Stimulated activated CD4-positive, alpha-beta T cell treated with anti-CD3 and anti-CD28 coated beads, Interleukin-15, amount 100 ng/mL, for 1 hour (primary cell): Measurements from ENCODE around the gene PXDC1.
"Not testable (repeated sequence)": the region's sequence is repeated elsewhere in the genome, so short reads cannot be mapped to it uniquely, and the experiment has no call there.

Experiments
- DNase-seq, 2 donors: peaks; one replicate each; pipeline ENCODE4 v3.0.0-alpha.2; 2020; ENCODE audit warnings: low read depth in 1 of 2, low spot score in 1 of 2

Gene PXDC1

GRCh38 chr6:3784423-3784822 is 32.9 kb upstream of the PXDC1 start:
- DNase-seq = no peak

GRCh38 chr6:3782876-3783832 is 31.6 kb upstream of the PXDC1 start:
- no peak for DNase-seq

- DNase-seq = no peak
Observed at GRCh38 chr6:3781504-3781903, 30.0 kb upstream of the PXDC1 start.

- DNase-seq = no peak
Observed at GRCh38 chr6:3779574-3779849, 28.0 kb upstream of the PXDC1 start.

GRCh38 chr6:3778701-3779573 is 27.4 kb upstream of the PXDC1 start:
- no peak for DNase-seq

GRCh38 chr6:3777730-3778461 is 26.4 kb upstream of the PXDC1 start:
- DNase-seq = no peak

- no peak for DNase-seq
Observed at GRCh38 chr6:3776881-3777507, 25.5 kb upstream of the PXDC1 start.

GRCh38 chr6:3775847-3776246 is 24.3 kb upstream of the PXDC1 start:
- DNase-seq = no peak

GRCh38 chr6:3775386-3775785 is 23.9 kb upstream of the PXDC1 start:
- DNase-seq = no peak

GRCh38 chr6:3773678-3774298 is 22.3 kb upstream of the PXDC1 start:
- no peak for DNase-seq

- not testable (repeated sequence) for DNase-seq
Observed at GRCh38 chr6:3772127-3772999, 20.9 kb upstream of the PXDC1 start.

- no peak for DNase-seq
Observed at GRCh38 chr6:3771407-3772011, 20.0 kb upstream of the PXDC1 start.

GRCh38 chr6:3770023-3770720 is 18.7 kb upstream of the PXDC1 start:
- no peak for DNase-seq

- no peak for DNase-seq
Observed at GRCh38 chr6:3769610-3770009, 18.1 kb upstream of the PXDC1 start.

- no peak for DNase-seq
Observed at GRCh38 chr6:3768502-3768901, 17.0 kb upstream of the PXDC1 start.

- DNase-seq = not testable (repeated sequence)
Observed at GRCh38 chr6:3767483-3767882, 16.0 kb upstream of the PXDC1 start.

GRCh38 chr6:3766214-3766613 is 14.7 kb upstream of the PXDC1 start:
- no peak for DNase-seq

GRCh38 chr6:3765415-3765814 is 13.9 kb upstream of the PXDC1 start:
- no peak for DNase-seq
